Stimulated activated CD4-positive, alpha-beta T cell treated with anti-CD3 and anti-CD28 coated beads, Interleukin-15, amount 100 ng/mL, for 24 hours (primary cell): Measurements from ENCODE around the gene PHB1.

ENCODE experiments used
- DNase-seq: peaks from one replicate; pipeline ENCODE4 v3.0.0-alpha.2; 2020

Gene PHB1

GRCh38 chr17:49414622-49415350, at the start of gene PHB1:
PHB1 (minus strand) TSS chr17:49414882; CDS start chr17:49413264, 1,618 bp downstream.
- DNase-seq, result peak; percentile 97

- DNase-seq, result no peak
Observed at GRCh38 chr17:49464049-49464448, 49.4 kb upstream of the PHB1 start.

GRCh38 chr17:49461580-49461979, 46.9 kb upstream of the PHB1 start:
- DNase-seq, result no peak

GRCh38 chr17:49460401-49460800, 45.7 kb upstream of the PHB1 start:
- DNase-seq, result no peak

GRCh38 chr17:49459401-49459984, 44.8 kb upstream of the PHB1 start:
- DNase-seq, result no peak

- DNase-seq, result no peak
Observed at GRCh38 chr17:49457564-49458535, 43.2 kb upstream of the PHB1 start.

- no peak for DNase-seq
Observed at GRCh38 chr17:49456183-49456965, 41.7 kb upstream of the PHB1 start.

- no peak for DNase-seq
Observed at GRCh38 chr17:49455272-49455861, 40.7 kb upstream of the PHB1 start.

- DNase-seq, result no peak
Observed at GRCh38 chr17:49454050-49454449, 39.4 kb upstream of the PHB1 start.

GRCh38 chr17:49452661-49453060, 38.0 kb upstream of the PHB1 start:
- no peak for DNase-seq

- DNase-seq, result no peak
Observed at GRCh38 chr17:49452201-49452600, 37.5 kb upstream of the PHB1 start.

- no peak for DNase-seq
Observed at GRCh38 chr17:49450735-49451134, 36.1 kb upstream of the PHB1 start.

- no peak for DNase-seq
Observed at GRCh38 chr17:49450181-49450580, 35.5 kb upstream of the PHB1 start.

GRCh38 chr17:49447628-49448302, 33.1 kb upstream of the PHB1 start:
- DNase-seq, result no peak

GRCh38 chr17:49445591-49445990, 30.9 kb upstream of the PHB1 start:
- no peak for DNase-seq

GRCh38 chr17:49444384-49444783, 29.7 kb upstream of the PHB1 start:
- DNase-seq, result no peak

GRCh38 chr17:49443862-49444261, 29.2 kb upstream of the PHB1 start:
- DNase-seq, result no peak

GRCh38 chr17:49442041-49442440, 27.4 kb upstream of the PHB1 start:
- no peak for DNase-seq

- DNase-seq, result no peak
Observed at GRCh38 chr17:49441578-49441977, 26.9 kb upstream of the PHB1 start.

GRCh38 chr17:49440581-49440980, 25.9 kb upstream of the PHB1 start:
- no peak for DNase-seq

GRCh38 chr17:49439673-49440571, 25.2 kb upstream of the PHB1 start:
- DNase-seq, result no peak
